CD4-positive, alpha-beta T cell treated with Interleukin-17A for 1 hour (primary cell): ENCODE data around the gene PHACTR3.
A peak's percentile ranks its signal among the peaks of the same experiment; 100 is the strongest.

Source experiments
- DNase-seq: peaks from one replicate; pipeline ENCODE4 v3.0.0-alpha.2; 2020

The PHACTR3 gene

GRCh38 chr20:59756241-59756640, 151.9 kb downstream of the PHACTR3 start:
- no peak for DNase-seq

GRCh38 chr20:59764037-59764436, 159.7 kb downstream of the PHACTR3 start:
- no peak for DNase-seq

GRCh38 chr20:59765599-59766177, 161.3 kb downstream of the PHACTR3 start:
- DNase-seq: peak; percentile 5

- no peak for DNase-seq
Observed at GRCh38 chr20:59767656-59768055, 163.3 kb downstream of the PHACTR3 start.

DNA sequence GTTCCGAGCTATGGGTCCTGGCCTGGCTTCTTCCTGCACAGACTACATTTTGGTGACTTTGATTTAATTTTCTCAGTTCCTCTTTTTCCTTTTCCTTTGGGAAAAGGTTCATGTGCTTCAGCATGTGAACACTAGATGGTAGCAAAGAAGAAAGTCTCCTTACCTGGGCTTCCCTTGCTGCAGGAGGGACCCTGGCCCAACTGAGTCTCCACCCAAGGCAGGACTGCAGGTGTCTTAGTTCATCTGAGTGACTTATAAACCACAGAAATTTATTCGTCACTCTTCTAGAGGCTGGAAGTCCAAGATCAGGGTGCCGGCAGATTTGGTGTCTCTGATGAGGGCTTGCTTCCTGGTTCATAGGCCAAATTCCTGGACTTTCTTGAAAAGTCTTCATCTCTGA, 165.9 kb downstream of the PHACTR3 start:
- DNase-seq: no peak

DNA sequence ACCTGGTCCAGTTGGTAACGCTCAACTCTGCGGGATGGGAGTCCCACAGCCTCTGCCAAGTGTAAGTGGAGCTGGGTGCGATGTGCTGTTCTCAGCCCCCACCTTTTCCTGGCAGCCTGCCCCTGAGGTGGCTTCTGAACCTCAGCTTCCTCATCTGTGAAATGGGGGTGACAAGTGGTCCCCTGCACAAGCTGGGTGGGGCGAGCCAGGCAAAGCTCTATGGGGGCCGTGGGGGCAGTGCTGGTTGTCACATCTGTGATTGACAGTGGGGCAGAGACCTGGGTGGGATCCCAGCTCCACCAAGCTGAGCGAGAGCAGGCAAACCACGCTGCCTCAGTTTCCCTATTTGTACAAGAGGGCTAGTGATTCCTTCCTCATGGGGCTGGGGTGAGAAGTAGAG, 166.5 kb downstream of the PHACTR3 start:
- DNase-seq: no peak

DNA sequence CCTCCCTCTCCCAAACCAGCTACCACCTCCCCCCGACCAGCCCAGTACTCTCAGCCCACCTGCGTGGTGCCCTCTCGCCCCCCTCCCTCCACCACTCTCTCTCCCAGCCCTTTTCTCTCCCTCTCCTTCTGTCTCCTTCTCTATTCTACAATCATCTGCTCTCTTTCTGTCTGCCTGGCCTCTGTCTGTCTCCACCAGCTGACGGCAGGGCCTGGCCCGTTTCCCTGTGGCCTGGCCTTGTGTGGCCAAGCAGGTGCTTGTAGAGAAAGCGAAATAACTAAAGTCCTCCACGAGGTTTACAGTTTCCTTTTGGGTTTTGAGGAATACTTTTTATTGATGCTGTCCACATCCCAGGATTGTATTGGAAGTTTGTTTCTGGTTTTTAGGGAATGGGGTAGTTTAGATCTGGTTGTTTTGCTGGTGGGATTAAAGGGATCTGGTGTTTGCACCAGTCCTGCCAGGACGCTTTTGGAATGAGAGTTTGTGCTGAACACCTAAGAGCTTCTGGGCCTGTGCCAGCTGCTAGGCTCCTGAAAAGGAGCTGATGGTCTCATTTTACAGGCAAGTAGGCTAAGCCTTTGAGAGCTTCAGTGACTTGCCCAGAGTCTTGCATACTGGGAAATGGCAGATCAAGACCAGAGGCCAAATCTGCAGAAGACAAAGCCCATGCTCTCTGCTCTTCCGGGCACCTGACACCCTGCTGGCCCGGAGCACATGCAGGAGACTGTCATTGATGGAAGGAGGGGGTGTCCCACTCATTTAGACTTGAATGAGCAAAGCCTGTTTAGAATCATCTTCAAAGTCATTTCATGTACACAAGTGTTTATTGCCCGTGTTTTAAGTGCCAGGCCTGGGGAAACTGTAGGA, 167.4 kb downstream of the PHACTR3 start:
- no peak for DNase-seq

- no peak for DNase-seq
Observed at GRCh38 chr20:59772373-59772705, 168.0 kb downstream of the PHACTR3 start.

DNA sequence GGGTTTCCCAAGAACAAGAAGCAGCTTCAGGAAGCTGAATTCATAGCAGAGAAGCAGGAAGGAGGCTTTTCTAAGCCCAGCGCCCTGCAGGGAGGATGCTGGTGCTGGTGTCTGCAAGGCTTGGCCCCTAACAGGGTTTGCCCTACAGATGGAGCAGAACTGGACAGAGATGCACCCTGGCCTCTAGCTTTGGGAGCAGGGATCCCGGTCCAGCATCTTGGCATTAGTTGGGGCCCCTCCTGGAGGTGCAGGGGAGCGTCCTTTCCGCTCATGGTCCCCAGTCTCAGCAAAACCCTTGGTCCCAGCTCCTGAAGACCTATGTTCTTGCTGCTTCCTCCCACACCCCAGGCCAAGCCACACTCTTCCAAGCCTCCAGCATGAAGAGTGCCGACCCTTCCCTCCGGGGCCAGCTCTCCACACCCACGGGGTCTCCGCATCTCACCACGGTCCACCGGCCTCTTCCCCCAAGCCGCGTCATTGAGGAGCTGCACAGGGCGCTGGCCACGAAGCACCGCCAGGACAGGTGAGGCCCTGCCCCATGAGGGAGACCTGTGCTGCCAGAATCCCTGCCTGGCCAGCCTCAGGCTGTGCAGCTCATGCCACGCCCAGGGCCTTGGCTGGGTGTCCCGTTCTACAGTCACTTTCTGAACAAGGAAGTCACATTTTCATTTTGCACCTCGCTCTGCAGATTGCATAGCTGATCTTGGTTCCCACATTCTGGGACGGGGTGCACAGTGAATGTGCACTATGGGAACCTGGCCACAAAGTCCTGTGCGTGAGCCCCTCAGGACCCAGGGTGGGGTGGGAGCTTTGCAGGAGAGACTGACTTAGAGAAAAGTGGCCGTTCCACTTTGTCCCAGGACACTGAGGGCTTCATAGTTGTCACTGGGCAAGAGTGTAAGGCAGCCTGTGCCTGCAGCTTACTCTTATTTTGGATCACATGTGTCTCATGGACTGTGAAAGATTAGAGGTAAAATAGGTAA, 168.9 kb downstream of the PHACTR3 start:
- no peak for DNase-seq

- no peak for DNase-seq
Observed at GRCh38 chr20:59774204-59774641, 169.9 kb downstream of the PHACTR3 start.

- no peak for DNase-seq
Observed at GRCh38 chr20:59774921-59775686, 170.8 kb downstream of the PHACTR3 start.

DNA sequence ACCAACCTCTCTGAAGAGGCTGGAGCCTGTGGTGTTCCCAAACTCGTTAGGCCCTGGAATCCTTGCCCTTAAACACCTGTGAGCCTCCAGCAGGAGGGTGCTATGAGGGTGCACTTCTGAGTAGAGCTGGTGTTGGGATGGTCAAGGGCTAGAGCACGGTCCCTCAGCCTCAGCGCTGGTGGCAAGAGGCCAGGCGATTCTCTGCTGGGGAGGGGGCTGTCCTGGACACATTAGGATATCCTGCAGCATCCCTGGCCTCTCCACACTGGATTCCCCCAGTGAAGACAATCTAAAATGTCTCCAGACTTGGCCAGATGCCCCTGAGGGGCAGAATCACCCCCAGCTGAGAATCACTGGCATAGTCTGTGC, 171.3 kb downstream of the PHACTR3 start:
- no peak for DNase-seq

DNA sequence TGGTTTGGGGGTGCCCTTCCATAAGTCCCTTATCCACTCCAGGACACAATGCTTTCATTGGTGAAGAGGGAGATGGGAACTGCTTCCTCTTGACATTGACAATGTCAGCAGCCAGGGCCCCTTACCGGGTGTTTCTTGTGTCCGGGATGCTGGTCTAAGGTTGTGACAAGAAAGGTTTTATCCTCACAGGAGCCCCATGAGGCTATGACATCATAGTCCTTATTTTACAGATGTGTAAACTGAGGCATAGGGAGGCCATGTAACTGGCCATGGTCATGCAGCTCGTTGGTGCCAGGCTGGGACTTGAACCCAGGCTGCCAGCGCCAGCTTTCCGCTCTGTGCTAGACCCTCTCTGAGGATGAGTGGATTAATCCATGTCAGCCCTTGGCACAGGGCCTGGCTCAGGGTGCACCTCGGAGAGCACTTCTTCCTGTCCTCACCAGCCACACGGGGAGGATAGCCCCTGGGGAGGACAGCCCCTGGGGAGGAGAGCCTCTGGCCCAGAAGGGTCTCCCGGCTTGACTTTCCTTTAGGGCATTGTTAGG, 171.8 kb downstream of the PHACTR3 start:
- no peak for DNase-seq

- no peak for DNase-seq
Observed at GRCh38 chr20:59776626-59777330, 172.4 kb downstream of the PHACTR3 start.

- DNase-seq: no peak
Observed at GRCh38 chr20:59777331-59777725, 173.0 kb downstream of the PHACTR3 start.

- no peak for DNase-seq
Observed at GRCh38 chr20:59777814-59778575, 173.7 kb downstream of the PHACTR3 start.

DNA sequence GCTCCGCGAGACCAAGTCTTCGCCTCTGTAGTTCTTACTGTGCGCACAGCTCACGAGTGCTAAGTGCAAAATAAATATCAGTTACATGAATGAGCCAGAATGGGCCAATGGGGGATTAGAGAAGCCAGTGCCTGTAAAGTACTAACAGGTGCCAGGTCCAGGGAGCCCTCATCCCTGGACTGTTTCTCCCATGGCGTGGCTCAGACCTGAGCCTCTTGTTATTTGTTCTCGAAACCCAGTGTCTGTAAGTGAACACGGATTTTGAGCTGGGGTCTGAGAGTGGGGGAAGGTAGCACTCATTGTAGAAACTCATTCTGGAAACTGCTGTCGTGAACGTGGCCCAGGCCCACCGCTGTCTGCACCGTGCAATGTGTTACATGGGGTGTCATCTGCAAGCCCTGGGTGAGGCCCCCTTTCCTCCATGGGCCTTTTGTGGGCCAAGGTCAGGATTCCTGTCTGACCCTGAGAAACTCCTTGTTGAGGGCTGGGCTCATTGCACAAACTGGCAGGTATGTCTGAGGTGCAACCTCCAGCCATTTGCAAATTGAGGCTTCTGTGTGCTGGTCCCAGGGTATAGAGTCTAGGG, 174.4 kb downstream of the PHACTR3 start:
- DNase-seq: no peak

GRCh38 chr20:59779656-59780380, 175.5 kb downstream of the PHACTR3 start:
- no peak for DNase-seq

GRCh38 chr20:59780494-59781185, 176.3 kb downstream of the PHACTR3 start:
- no peak for DNase-seq
